ENCODE measurements around the gene ITPR1. TPM values are rescaled to one million over a fixed set of nuclear protein-coding genes. Genes with fewer than 3 reads are reported as not detected.

Gene ITPR1
- total and polyA plus RNA-seq, 5 experiments from 2014 or later, result 8.3 to 80.4 (median 10.6) TPM

DNA sequence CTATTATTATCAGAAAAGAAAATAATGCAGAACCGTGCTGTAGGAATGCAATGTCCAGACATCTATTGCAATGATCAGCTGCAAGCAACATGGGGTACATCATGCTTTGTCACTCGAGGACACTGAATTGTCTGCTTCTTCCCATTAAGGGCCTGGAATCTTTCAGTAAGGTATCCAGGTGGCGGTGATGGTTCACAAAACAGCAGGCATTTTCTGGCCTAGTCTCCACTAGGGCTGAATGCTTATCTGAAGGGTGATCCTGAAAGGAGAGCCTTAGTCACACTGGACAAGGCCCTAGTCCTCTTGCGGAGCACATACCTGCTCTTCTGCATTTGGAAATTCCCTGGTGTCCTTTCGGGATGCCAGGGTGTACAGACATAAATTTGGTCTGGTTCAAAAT lies 21.2 kb downstream of the ITPR1 start:
- Mint-ChIP-seq H3K27ac (peak overlapping the region in 3 of 10 donors; percentile 25 to 66 (median 45)), H3K4me3 (no peak overlapping the region), H3K4me1 (peaks cover 38 to 86% (median 73%) of the 10 kb centered on the region in 4 donors), H3K9me3 (no peaks in the 10 kb centered on the region), H3K27me3 (no peaks in the 10 kb centered on the region), H3K36me3 (peaks cover 0 to 7% (median 3%) of the 10 kb centered on the region in 3 donors)
- POLR2A ChIA-PET, result interaction anchor here (1.8 kb wide), 2 partner anchors 19 to 21 kb away, joined by 4 to 12 read pairs; partner anchors contain the start of gene ITPR1
- ATAC-seq, result no peak
- no peak for DNase-seq

GRCh38 chr3:4514916-4515315 lies 21.8 kb downstream of the ITPR1 start:
- Mint-ChIP-seq H3K36me3 (peaks cover 0 to 6% (median 2%) of the 10 kb centered on the region in 3 donors), H3K27ac (peak overlapping the region in 4 of 10 donors; percentile 2 to 66 (median 28))
- POLR2A ChIA-PET, result interaction anchor here (1.0 to 1.8 kb wide), 2 partner anchors 8 to 20 kb away, joined by 3 to 4 read pairs; no protein-coding TSS in a partner anchor

DNA sequence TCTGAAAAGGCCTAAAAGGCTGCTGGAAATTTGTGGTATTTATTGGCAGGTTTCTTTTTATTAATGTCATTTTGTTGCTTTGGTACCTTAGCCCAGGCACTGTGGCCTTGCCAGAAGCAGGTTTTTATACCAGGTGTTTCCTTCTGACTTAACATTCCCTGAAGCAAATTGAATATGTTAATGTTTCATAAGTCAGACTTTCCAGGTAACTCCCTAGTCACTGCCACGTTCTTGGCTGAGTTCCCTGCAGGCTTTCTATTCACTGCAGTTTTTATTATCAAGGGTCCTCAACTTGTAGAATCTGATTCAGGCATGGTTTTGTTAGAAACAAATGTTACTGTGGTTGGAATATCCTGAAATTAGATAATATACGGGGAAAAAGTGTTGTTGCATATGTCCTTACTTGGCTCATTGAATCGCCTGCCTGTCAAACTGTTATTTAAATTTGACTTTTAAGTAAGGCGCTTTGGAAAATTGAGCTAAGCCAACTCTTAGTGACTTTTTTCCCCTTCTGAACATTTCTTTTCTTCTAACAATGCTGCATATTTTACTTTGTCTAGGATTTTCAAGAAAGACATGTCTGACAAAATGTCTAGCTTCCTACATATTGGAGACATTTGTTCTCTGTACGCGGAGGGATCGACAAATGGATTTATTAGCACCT lies 22.9 kb downstream of the ITPR1 start:
- Mint-ChIP-seq H3K36me3 (peaks cover 0 to 4% (median 3%) of the 10 kb centered on the region in 3 donors), H3K9me3 (no peaks in the 10 kb centered on the region), H3K27ac (peak overlapping the region in 5 of 10 donors; percentile 22 to 74 (median 53)), H3K27me3 (no peaks in the 10 kb centered on the region), H3K4me3 (no peak overlapping the region), H3K4me1 (peaks cover 34 to 85% (median 64%) of the 10 kb centered on the region in 4 donors)
- POLR2A ChIA-PET, result interaction anchor here (1.0 to 4.8 kb wide), 3 partner anchors 9 to 22 kb away, joined by 3 to 87 read pairs (median 4); partner anchors contain the start of gene ITPR1
- no peak for ATAC-seq
- no peak for DNase-seq

More at GRCh38 chr3:4514916-4515315, 21.8 kb downstream of the ITPR1 start:
- no peak for ATAC-seq
- no peak overlapping the region for H3K4me3 Mint-ChIP-seq
- no peaks in the 10 kb centered on the region for H3K27me3 Mint-ChIP-seq
- peaks cover 39 to 86% (median 75%) of the 10 kb centered on the region in 4 donors for H3K4me1 Mint-ChIP-seq
- H3K9me3 Mint-ChIP-seq, result no peaks in the 10 kb centered on the region
- DNase-seq, result no peak

- ATAC-seq (no peak), DNase-seq (no peak)
- Mint-ChIP-seq H3K4me3 (peak overlapping the region in 1 of 10 donors; percentile 31), H3K36me3 (peaks cover 0 to 12% (median 2%) of the 10 kb centered on the region in 3 donors), H3K9me3 (no peaks in the 10 kb centered on the region), H3K4me1 (peaks cover 28 to 75% (median 56%) of the 10 kb centered on the region in 4 donors), H3K27me3 (no peaks in the 10 kb centered on the region), H3K27ac (peak overlapping the region in 8 of 10 donors; percentile 48 to 90 (median 85))
- POLR2A ChIA-PET, result interaction anchor here (4.8 kb wide), 1 partner anchor 23 kb away, joined by 87 read pairs; the partner anchor contains the start of gene ITPR1
These were observed 23.9 kb downstream of the ITPR1 start for GRCh38 chr3:4517093-4517492.

DNA sequence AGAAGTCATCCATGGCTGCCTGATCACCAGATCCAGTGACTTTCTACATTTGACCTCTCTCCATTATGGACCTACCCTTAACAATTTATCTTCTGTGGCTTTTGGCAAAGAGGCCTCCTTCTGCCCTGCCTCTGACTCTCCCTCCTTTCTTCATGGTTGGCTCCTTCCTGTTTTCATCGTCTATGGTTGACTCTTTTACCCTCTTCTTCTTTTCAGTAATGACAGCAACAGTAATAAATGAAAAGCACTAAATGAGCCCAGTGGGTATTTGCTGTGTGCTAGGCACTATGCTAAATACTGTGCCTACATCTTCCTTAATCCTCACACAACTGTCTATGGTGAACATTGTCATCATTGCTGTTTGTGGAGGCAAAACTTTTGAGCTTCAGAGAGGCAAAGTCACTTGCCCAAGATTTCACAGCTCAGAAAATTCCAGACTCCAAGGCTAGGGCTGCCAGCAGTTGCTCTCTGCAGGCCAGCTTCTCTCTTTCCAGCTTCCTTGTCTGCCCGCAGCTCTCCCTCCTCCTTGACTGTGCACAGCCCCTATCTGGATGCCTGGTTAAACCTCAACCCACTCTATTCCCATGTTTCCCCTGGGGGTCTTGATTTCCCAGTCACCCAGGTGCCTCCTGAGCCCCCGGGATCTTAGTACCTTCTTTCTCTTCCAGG lies 24.6 kb downstream of the ITPR1 start:
- ATAC-seq (no peak), DNase-seq (no peak)
- no peaks in the 10 kb centered on the region for H3K27me3 Mint-ChIP-seq
- peak overlapping the region in 8 of 10 donors; percentile 0 to 68 (median 37) for H3K4me3 Mint-ChIP-seq
- peaks cover 23 to 72% (median 51%) of the 10 kb centered on the region in 4 donors for H3K4me1 Mint-ChIP-seq
- peak overlapping the region; percentile 30 to 93 (median 88) for H3K27ac Mint-ChIP-seq
- H3K36me3 Mint-ChIP-seq, result peaks cover 0 to 18% (median 2%) of the 10 kb centered on the region in 3 donors
- POLR2A ChIA-PET, result interaction anchor here (1.4 to 4.8 kb wide), 2 partner anchors 10 to 24 kb away, joined by 3 to 87 read pairs; partner anchors contain the start of gene ITPR1
- no peaks in the 10 kb centered on the region for H3K9me3 Mint-ChIP-seq

- H3K27ac Mint-ChIP-seq, result peak overlapping the region in 5 of 10 donors; percentile 21 to 81 (median 30)
- no peak for ATAC-seq
- POLR2A ChIA-PET, result interaction anchor here (1.1 to 4.8 kb wide), 3 partner anchors 15 to 29 kb away, joined by 3 to 87 read pairs (median 5); partner anchors contain the start of gene ITPR1
- H3K4me3 Mint-ChIP-seq, result peak overlapping the region in 5 of 10 donors; percentile 1 to 82 (median 36)
- no peaks in the 10 kb centered on the region for H3K9me3 Mint-ChIP-seq
- no peak for DNase-seq
- H3K4me1 Mint-ChIP-seq, result peaks cover 28 to 71% (median 48%) of the 10 kb centered on the region in 4 donors
- H3K27me3 Mint-ChIP-seq, result no peaks in the 10 kb centered on the region
- peaks cover 0 to 35% (median 5%) of the 10 kb centered on the region in 3 donors for H3K36me3 Mint-ChIP-seq
These were observed 27.1 kb downstream of the ITPR1 start for GRCh38 chr3:4520033-4520816.

- DNase-seq (no peak), ATAC-seq (no peak)
- Mint-ChIP-seq H3K4me3 (no peak overlapping the region), H3K27me3 (no peaks in the 10 kb centered on the region), H3K27ac (no peak overlapping the region), H3K9me3 (no peaks in the 10 kb centered on the region), H3K4me1 (peaks cover 26 to 64% (median 41%) of the 10 kb centered on the region in 4 donors), H3K36me3 (peaks cover 0 to 42% (median 9%) of the 10 kb centered on the region in 3 donors)
- POLR2A ChIA-PET, result no interaction called here
These were observed 29.8 kb downstream of the ITPR1 start for GRCh38 chr3:4522947-4523346.

DNA sequence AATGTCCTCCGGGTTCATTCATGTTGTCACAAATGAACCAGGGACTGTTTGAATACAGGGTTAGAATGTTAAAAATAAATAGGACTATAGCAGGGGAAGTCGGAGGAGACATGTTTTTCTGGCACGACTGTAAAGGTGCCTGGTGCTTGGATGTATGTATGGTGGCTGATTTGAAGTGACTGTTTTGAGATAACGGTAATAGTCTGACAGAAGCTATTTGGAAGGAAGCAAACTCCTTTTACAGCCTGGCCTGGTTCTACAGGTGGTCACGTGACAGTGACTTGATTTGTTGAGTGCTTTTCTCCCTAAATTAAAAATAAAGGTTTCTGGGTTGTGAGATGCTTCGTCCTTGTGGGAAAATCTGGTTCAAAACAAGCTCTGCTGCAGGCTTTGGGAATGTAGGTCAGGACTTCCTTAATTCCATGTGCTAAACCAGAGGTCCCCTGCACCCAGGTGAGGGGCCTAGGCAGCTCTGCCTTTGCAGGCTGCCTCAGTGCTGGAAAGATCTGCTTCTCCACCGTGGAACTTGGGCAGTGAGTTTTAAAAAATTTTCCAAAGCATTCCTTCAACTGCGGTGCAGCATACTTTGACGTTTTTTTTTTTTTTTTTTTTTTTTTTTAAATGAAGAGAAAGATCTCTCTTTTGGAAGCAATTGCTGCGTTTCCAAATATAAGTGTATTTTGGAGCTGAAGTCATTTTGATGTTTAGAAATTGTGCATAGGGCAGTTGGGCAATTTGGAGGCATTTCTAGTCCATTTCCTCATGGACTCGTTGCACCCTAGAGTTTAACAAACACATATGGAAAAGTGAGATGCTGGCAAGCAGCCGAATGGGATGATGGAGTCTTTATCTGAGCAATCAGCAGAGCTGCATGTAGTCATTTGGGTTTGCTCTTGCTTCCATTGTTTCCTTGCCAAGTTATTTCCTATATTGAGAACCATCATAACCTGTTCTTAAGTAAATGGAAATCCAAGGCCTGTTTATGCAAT lies 30.9 kb downstream of the ITPR1 start:
- Mint-ChIP-seq H3K36me3 (peaks cover 0 to 42% (median 9%) of the 10 kb centered on the region in 3 donors), H3K27me3 (no peaks in the 10 kb centered on the region), H3K27ac (no peak overlapping the region), H3K4me1 (peaks cover 23 to 56% (median 32%) of the 10 kb centered on the region in 4 donors), H3K4me3 (no peak overlapping the region), H3K9me3 (no peaks in the 10 kb centered on the region)
- DNase-seq, result no peak
- no peak for ATAC-seq
- POLR2A ChIA-PET, result no interaction called here

GRCh38 chr3:4525560-4526223 lies 32.5 kb downstream of the ITPR1 start:
- Mint-ChIP-seq H3K4me3 (no peak overlapping the region), H3K27me3 (no peaks in the 10 kb centered on the region), H3K9me3 (no peaks in the 10 kb centered on the region), H3K36me3 (peaks cover 0 to 42% (median 9%) of the 10 kb centered on the region in 3 donors), H3K4me1 (peaks cover 15 to 50% (median 30%) of the 10 kb centered on the region in 4 donors), H3K27ac (no peak overlapping the region)
- ATAC-seq (no peak), DNase-seq (no peak)
- POLR2A ChIA-PET, result no interaction called here

DNA sequence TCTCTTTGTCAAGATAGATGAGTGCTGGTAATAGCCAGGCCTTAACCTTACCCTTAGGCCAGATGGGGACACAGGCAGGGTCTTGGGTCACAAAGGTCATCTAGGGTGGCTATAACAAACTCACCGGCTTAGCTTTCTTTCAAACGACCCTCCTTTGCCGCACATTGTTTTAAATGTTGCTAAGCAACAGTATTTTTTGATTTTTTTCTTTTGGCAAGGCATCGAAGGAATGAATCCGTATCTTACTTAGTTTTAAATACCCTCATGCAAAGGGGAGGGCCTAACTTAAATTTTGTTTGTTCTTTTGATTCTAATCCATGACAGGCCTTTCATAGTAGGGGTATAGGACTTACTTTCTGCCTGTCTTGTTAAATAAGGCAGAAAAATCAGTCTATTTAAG lies 35.2 kb downstream of the ITPR1 start:
- Mint-ChIP-seq H3K27me3 (no peaks in the 10 kb centered on the region), H3K9me3 (no peaks in the 10 kb centered on the region), H3K36me3 (peaks cover 0 to 21% (median 7%) of the 10 kb centered on the region in 3 donors), H3K27ac (no peak overlapping the region), H3K4me3 (no peak overlapping the region), H3K4me1 (peaks cover 20 to 67% (median 49%) of the 10 kb centered on the region in 4 donors)
- POLR2A ChIA-PET, result no interaction called here
- ATAC-seq, result no peak
- DNase-seq, result no peak

All from naive thymus-derived CD8-positive, alpha-beta T cell (primary cell).